Mesendoderm (in vitro differentiated cells): ENCODE data around the gene RNU6-9.

Source experiments
- DNase-seq: peaks from one replicate; pipeline ENCODE4 v3.0.0; 2013
- H2AK5ac ChIP-seq: 2 replicates; pipeline ENCODE4 v1.6.1; 2013; ENCODE audit warnings: low read length, inconsistent platforms
- H2BK120ac ChIP-seq: 2 replicates; pipeline ENCODE4 v1.6.1; 2013; ENCODE audit warnings: low read depth, mild to moderate bottlenecking, low read length, moderate library complexity, mixed read lengths
- H2BK15ac ChIP-seq: replicated peaks from 2 replicates; pipeline ENCODE4 v1.6.1; 2013; ENCODE audit warnings: low read depth, mild to moderate bottlenecking, moderate library complexity
- H2BK5ac ChIP-seq: 2 replicates; pipeline ENCODE4 v1.6.1; 2013; ENCODE audit warnings: low read length, inconsistent platforms
- H3K18ac ChIP-seq: 2 replicates; pipeline ENCODE4 v1.6.1; 2013; ENCODE audit warnings: mild to moderate bottlenecking, low read length, mixed read lengths
- H3K23ac ChIP-seq: one replicate; pipeline ENCODE4 v1.6.1; 2013; ENCODE audit warnings: low read length
- H3K27ac ChIP-seq: 2 replicates; pipeline ENCODE4 v1.5.1; 2013; ENCODE audit warnings: low read depth, mild to moderate bottlenecking, inconsistent platforms, low read length, moderate library complexity
- H3K27me3 ChIP-seq: 2 replicates; pipeline ENCODE4 v1.6.1; 2013; ENCODE audit warnings: low read length, control low read depth, mild to moderate bottlenecking, inconsistent platforms; ENCODE audit not compliant: insufficient read depth, poor library complexity
- H3K36me3 ChIP-seq: 2 replicates; pipeline ENCODE4 v1.6.1; 2013; ENCODE audit warnings: low read length, inconsistent platforms; ENCODE audit not compliant: control insufficient read depth, insufficient read depth
- H3K4ac ChIP-seq: one replicate; pipeline ENCODE4 v1.6.1; 2013; ENCODE audit warnings: low read depth, mild to moderate bottlenecking, low read length, moderate library complexity
- H3K4me1 ChIP-seq: 2 replicates; pipeline ENCODE4 v1.6.1; 2013; ENCODE audit warnings: low read depth, low read length, inconsistent platforms; ENCODE audit not compliant: control insufficient read depth
- H3K4me2 ChIP-seq: 2 replicates; pipeline ENCODE4 v1.6.1; 2013; ENCODE audit warnings: low read length
- H3K4me3 ChIP-seq: 2 replicates; pipeline ENCODE4 v1.5.1; 2013; ENCODE audit warnings: mild to moderate bottlenecking, low read length
- H3K56ac ChIP-seq: one replicate; pipeline ENCODE4 v1.6.1; 2013; ENCODE audit warnings: low read length
- H3K79me1 ChIP-seq: 2 replicates; pipeline ENCODE4 v1.6.1; 2013; ENCODE audit warnings: low read length, inconsistent platforms
- H3K79me2 ChIP-seq: 2 replicates; pipeline ENCODE4 v1.6.1; 2013; ENCODE audit warnings: mild to moderate bottlenecking, low read length; ENCODE audit not compliant: control insufficient read depth, insufficient read depth
- H3K9ac ChIP-seq: 2 replicates; pipeline ENCODE4 v1.6.1; 2013; ENCODE audit warnings: low read length, inconsistent platforms
- H4K5ac ChIP-seq: one replicate; pipeline ENCODE4 v1.6.1; 2013; ENCODE audit warnings: low read length
- H4K8ac ChIP-seq: one replicate; pipeline ENCODE4 v1.6.1; 2013; ENCODE audit warnings: low read depth, mild to moderate bottlenecking, control low read depth, low read length, moderate library complexity
- WGBS: extraction: QIAGEN DNeasy Blood & Tissue Kit; methylation state at CpG from one replicate; pipeline ENCODE4 v1.1.7; 2013; ENCODE audit warnings: low lambda C conversion rate, missing lambda C conversion rate; ENCODE audit not compliant: insufficient coverage; ENCODE audit errors: extremely low coverage; 5-methylcytosine and 5-hydroxymethylcytosine counted together

The RNU6-9 gene

GRCh38 chr19:913080-913748 is 19.9 kb downstream of the RNU6-9 start, which contains the start of gene R3HDM4:
Gene R3HDM4 (minus strand): TSS chr19:913219. CDS start chr19:913157, 62 bp downstream.
- no peaks in the 10 kb centered on the region for H3K4me1 ChIP-seq
- H2BK15ac ChIP-seq: no peak within 1 kb of the TSS
- peaks cover 3% of the 10 kb centered on the region for H3K79me1 ChIP-seq
- no peak for DNase-seq
- no peak within 1 kb of the TSS for H3K27ac ChIP-seq
- peak within 1 kb of the TSS; percentile 78 for H3K9ac ChIP-seq
- peak within 1 kb of the TSS; percentile 88 for H3K56ac ChIP-seq
- no peak within 1 kb of the TSS for H2BK5ac ChIP-seq
- peaks cover 8% of the 10 kb centered on the region for H3K79me2 ChIP-seq
- H3K27me3 ChIP-seq: peaks cover 3% of the 10 kb centered on the region
- WGBS: no CpG with 5 or more reads among the region's 76 CpGs
- no peaks in the 10 kb centered on the region for H3K36me3 ChIP-seq
- peak within 1 kb of the TSS; percentile 98 for H3K18ac ChIP-seq
- H2AK5ac ChIP-seq: no peak within 1 kb of the TSS
- peak within 1 kb of the TSS; percentile 45 for H3K23ac ChIP-seq
- H3K4me2 ChIP-seq: peak within 1 kb of the TSS; percentile 93
- peak within 1 kb of the TSS; percentile 92 for H3K4ac ChIP-seq
- H4K5ac ChIP-seq: no peak within 1 kb of the TSS
- peak within 1 kb of the TSS; percentile 85 for H2BK120ac ChIP-seq
- no peak within 1 kb of the TSS for H4K8ac ChIP-seq
- H3K4me3 ChIP-seq: peak within 1 kb of the TSS; percentile 49

GRCh38 chr19:916645-917322 is 23.5 kb downstream of the RNU6-9 start:
- no peak for DNase-seq
- H2BK120ac ChIP-seq: no peak overlapping the region
- no peak overlapping the region for H2BK5ac ChIP-seq
- H3K27me3 ChIP-seq: peaks cover 25% of the 10 kb centered on the region
- no peaks in the 10 kb centered on the region for H3K79me2 ChIP-seq
- WGBS: no CpG with 5 or more reads among the region's 35 CpGs
- no peak overlapping the region for H3K56ac ChIP-seq
- no peaks in the 10 kb centered on the region for H3K36me3 ChIP-seq
- H3K9ac ChIP-seq: no peak overlapping the region
- no peaks in the 10 kb centered on the region for H3K4me1 ChIP-seq
- no peak overlapping the region for H3K4me3 ChIP-seq
- no peaks in the 10 kb centered on the region for H3K79me1 ChIP-seq
- H3K4ac ChIP-seq: no peak overlapping the region
- H2AK5ac ChIP-seq: no peak overlapping the region
- no peak overlapping the region for H2BK15ac ChIP-seq
- no peak overlapping the region for H3K23ac ChIP-seq
- H4K8ac ChIP-seq: no peak overlapping the region
- H3K27ac ChIP-seq: no peak overlapping the region
- no peak overlapping the region for H3K4me2 ChIP-seq
- no peak overlapping the region for H3K18ac ChIP-seq
- no peak overlapping the region for H4K5ac ChIP-seq

- peak; percentile 83 for DNase-seq
- no peaks in the 10 kb centered on the region for H3K4me1 ChIP-seq
- WGBS: no CpG with 5 or more reads among the region's 87 CpGs
- H3K36me3 ChIP-seq: no peaks in the 10 kb centered on the region
- H2AK5ac ChIP-seq: no peak within 1 kb of the TSS
- no peak within 1 kb of the TSS for H3K4ac ChIP-seq
- H3K79me1 ChIP-seq: no peaks in the 10 kb centered on the region
- no peak within 1 kb of the TSS for H3K18ac ChIP-seq
- no peak within 1 kb of the TSS for H3K4me3 ChIP-seq
- no peak within 1 kb of the TSS for H2BK5ac ChIP-seq
- H3K27ac ChIP-seq: no peak within 1 kb of the TSS
- H4K8ac ChIP-seq: no peak within 1 kb of the TSS
- no peaks in the 10 kb centered on the region for H3K79me2 ChIP-seq
- H3K4me2 ChIP-seq: peak within 1 kb of the TSS; percentile 50
- no peak within 1 kb of the TSS for H3K9ac ChIP-seq
- peaks cover 25% of the 10 kb centered on the region for H3K27me3 ChIP-seq
- H2BK120ac ChIP-seq: no peak within 1 kb of the TSS
- H3K23ac ChIP-seq: no peak within 1 kb of the TSS
- H4K5ac ChIP-seq: no peak within 1 kb of the TSS
- no peak within 1 kb of the TSS for H3K56ac ChIP-seq
- no peak within 1 kb of the TSS for H2BK15ac ChIP-seq
Measured at GRCh38 chr19:917323-918151, 24.3 kb downstream of the RNU6-9 start, which contains the start of gene KISS1R. Gene KISS1R (plus strand): TSS chr19:917333. CDS start chr19:917503, 170 bp downstream.

- no peak for DNase-seq
- no peak overlapping the region for H3K4ac ChIP-seq
- no peak overlapping the region for H3K4me2 ChIP-seq
- H3K27me3 ChIP-seq: peaks cover 25% of the 10 kb centered on the region
- no peak overlapping the region for H2AK5ac ChIP-seq
- no peak overlapping the region for H2BK5ac ChIP-seq
- no peaks in the 10 kb centered on the region for H3K36me3 ChIP-seq
- H3K18ac ChIP-seq: no peak overlapping the region
- no peaks in the 10 kb centered on the region for H3K79me1 ChIP-seq
- H2BK15ac ChIP-seq: no peak overlapping the region
- no peaks in the 10 kb centered on the region for H3K4me1 ChIP-seq
- WGBS: no CpG with 5 or more reads among the region's 12 CpGs
- H4K5ac ChIP-seq: no peak overlapping the region
- H3K23ac ChIP-seq: no peak overlapping the region
- H3K56ac ChIP-seq: no peak overlapping the region
- no peak overlapping the region for H3K4me3 ChIP-seq
- H3K9ac ChIP-seq: no peak overlapping the region
- H2BK120ac ChIP-seq: no peak overlapping the region
- H3K79me2 ChIP-seq: no peaks in the 10 kb centered on the region
- H4K8ac ChIP-seq: no peak overlapping the region
- no peak overlapping the region for H3K27ac ChIP-seq
Measured at GRCh38 chr19:918152-918437, 24.8 kb downstream of the RNU6-9 start.

GRCh38 chr19:918481-919198 is 25.4 kb downstream of the RNU6-9 start:
- H3K4ac ChIP-seq: no peak overlapping the region
- no peak overlapping the region for H2BK5ac ChIP-seq
- H3K36me3 ChIP-seq: no peaks in the 10 kb centered on the region
- H3K9ac ChIP-seq: no peak overlapping the region
- H3K18ac ChIP-seq: no peak overlapping the region
- no peak overlapping the region for H3K4me2 ChIP-seq
- H4K8ac ChIP-seq: no peak overlapping the region
- H3K4me3 ChIP-seq: no peak overlapping the region
- WGBS: no CpG with 5 or more reads among the region's 58 CpGs
- H3K23ac ChIP-seq: no peak overlapping the region
- H3K79me2 ChIP-seq: no peaks in the 10 kb centered on the region
- H3K79me1 ChIP-seq: no peaks in the 10 kb centered on the region
- no peak overlapping the region for H2BK15ac ChIP-seq
- no peak overlapping the region for H2BK120ac ChIP-seq
- H3K27me3 ChIP-seq: peaks cover 25% of the 10 kb centered on the region
- no peak overlapping the region for H4K5ac ChIP-seq
- no peaks in the 10 kb centered on the region for H3K4me1 ChIP-seq
- no peak for DNase-seq
- no peak overlapping the region for H3K27ac ChIP-seq
- H2AK5ac ChIP-seq: no peak overlapping the region
- no peak overlapping the region for H3K56ac ChIP-seq
